Measurements from ENCODE around the gene AFTPH.
A peak's percentile ranks its signal among the peaks of the same experiment; 100 is the strongest.

Gene AFTPH

GRCh38 chr2:64542071-64543007, 18.2 kb downstream of the AFTPH start:
- Histone ChIP-seq H3K27ac (ENCODE audit: low read depth, low read length) (no peak overlapping the region), H3K9me3 (ENCODE audit: control insufficient read depth, insufficient read depth, low read depth, low read length) (no peaks in the 10 kb centered on the region), H3K4me1 (ENCODE audit: control insufficient read depth, insufficient read depth, low read length) (peaks cover 16% of the 10 kb centered on the region)

GRCh38 chr2:64543008-64543697, 19.0 kb downstream of the AFTPH start:
- no peaks in the 10 kb centered on the region for H3K27me3 ChIP-seq (ENCODE audit: control insufficient read depth, insufficient read depth, low read length)
- no peaks in the 10 kb centered on the region for H3K36me3 ChIP-seq (ENCODE audit: control insufficient read depth, insufficient read depth, low read length)
- H3K4me1 ChIP-seq (ENCODE audit: control insufficient read depth, insufficient read depth, low read length), result peaks cover 16% of the 10 kb centered on the region
- no peaks in the 10 kb centered on the region for H3K9me3 ChIP-seq (ENCODE audit: control insufficient read depth, insufficient read depth, low read depth, low read length)
- H3K4me3 ChIP-seq (ENCODE audit: low read depth, low read length), result no peak overlapping the region
- no peak overlapping the region for H3K9ac ChIP-seq (ENCODE audit: low read length)
- H3K27ac ChIP-seq (ENCODE audit: low read depth, low read length), result no peak overlapping the region

More at GRCh38 chr2:64542071-64543007, 18.2 kb downstream of the AFTPH start:
- no peak overlapping the region for H3K4me3 ChIP-seq (ENCODE audit: low read depth, low read length)
- no peaks in the 10 kb centered on the region for H3K36me3 ChIP-seq (ENCODE audit: control insufficient read depth, insufficient read depth, low read length)
- H3K9ac ChIP-seq (ENCODE audit: low read length), result no peak overlapping the region
- no peaks in the 10 kb centered on the region for H3K27me3 ChIP-seq (ENCODE audit: control insufficient read depth, insufficient read depth, low read length)

GRCh38 chr2:64548761-64549160, 24.6 kb downstream of the AFTPH start:
- Histone ChIP-seq H3K36me3 (ENCODE audit: control insufficient read depth, insufficient read depth, low read length) (no peaks in the 10 kb centered on the region), H3K4me1 (ENCODE audit: control insufficient read depth, insufficient read depth, low read length) (no peaks in the 10 kb centered on the region), H3K27ac (ENCODE audit: low read depth, low read length) (no peak overlapping the region), H3K9me3 (ENCODE audit: control insufficient read depth, insufficient read depth, low read depth, low read length) (peaks cover 4% of the 10 kb centered on the region), H3K4me3 (ENCODE audit: low read depth, low read length) (no peak overlapping the region), H3K27me3 (ENCODE audit: control insufficient read depth, insufficient read depth, low read length) (no peaks in the 10 kb centered on the region), H3K9ac (ENCODE audit: low read length) (no peak overlapping the region)

GRCh38 chr2:64550042-64550441, 25.9 kb downstream of the AFTPH start:
- Histone ChIP-seq H3K27ac (ENCODE audit: low read depth, low read length) (no peak overlapping the region), H3K4me1 (ENCODE audit: control insufficient read depth, insufficient read depth, low read length) (no peaks in the 10 kb centered on the region; the same call in 1 of the 2 replicates), H3K4me3 (ENCODE audit: low read depth, low read length) (no peak overlapping the region), H3K9ac (ENCODE audit: low read length) (no peak overlapping the region), H3K27me3 (ENCODE audit: control insufficient read depth, insufficient read depth, low read length) (no peaks in the 10 kb centered on the region), H3K36me3 (ENCODE audit: control insufficient read depth, insufficient read depth, low read length) (no peaks in the 10 kb centered on the region), H3K9me3 (ENCODE audit: control insufficient read depth, insufficient read depth, low read depth, low read length) (peaks cover 4% of the 10 kb centered on the region)

GRCh38 chr2:64551851-64552250, 27.7 kb downstream of the AFTPH start:
- H3K9ac ChIP-seq (ENCODE audit: low read length), result no peak overlapping the region
- no peaks in the 10 kb centered on the region for H3K36me3 ChIP-seq (ENCODE audit: control insufficient read depth, insufficient read depth, low read length)
- peaks cover 4% of the 10 kb centered on the region for H3K9me3 ChIP-seq (ENCODE audit: control insufficient read depth, insufficient read depth, low read depth, low read length)
- H3K27me3 ChIP-seq (ENCODE audit: control insufficient read depth, insufficient read depth, low read length), result no peaks in the 10 kb centered on the region
- H3K4me3 ChIP-seq (ENCODE audit: low read depth, low read length), result no peak overlapping the region
- no peaks in the 10 kb centered on the region; the same call in none of the 2 replicates for H3K4me1 ChIP-seq (ENCODE audit: control insufficient read depth, insufficient read depth, low read length)
- no peak overlapping the region for H3K27ac ChIP-seq (ENCODE audit: low read depth, low read length)

GRCh38 chr2:64554117-64554516, 30.0 kb downstream of the AFTPH start:
- no peak overlapping the region for H3K4me3 ChIP-seq (ENCODE audit: low read depth, low read length)
- H3K4me1 ChIP-seq (ENCODE audit: control insufficient read depth, insufficient read depth, low read length), result no peaks in the 10 kb centered on the region; the same call in none of the 2 replicates
- H3K9ac ChIP-seq (ENCODE audit: low read length), result no peak overlapping the region
- H3K27me3 ChIP-seq (ENCODE audit: control insufficient read depth, insufficient read depth, low read length), result no peaks in the 10 kb centered on the region
- peaks cover 4% of the 10 kb centered on the region for H3K9me3 ChIP-seq (ENCODE audit: control insufficient read depth, insufficient read depth, low read depth, low read length)
- no peak overlapping the region for H3K27ac ChIP-seq (ENCODE audit: low read depth, low read length)
- no peaks in the 10 kb centered on the region for H3K36me3 ChIP-seq (ENCODE audit: control insufficient read depth, insufficient read depth, low read length)

GRCh38 chr2:64558445-64559081, 34.4 kb downstream of the AFTPH start:
- no peaks in the 10 kb centered on the region; the same call in none of the 2 replicates for H3K4me1 ChIP-seq (ENCODE audit: control insufficient read depth, insufficient read depth, low read length)
- no peak overlapping the region for H3K9ac ChIP-seq (ENCODE audit: low read length)
- no peaks in the 10 kb centered on the region for H3K27me3 ChIP-seq (ENCODE audit: control insufficient read depth, insufficient read depth, low read length)
- H3K27ac ChIP-seq (ENCODE audit: low read depth, low read length), result no peak overlapping the region
- no peaks in the 10 kb centered on the region for H3K36me3 ChIP-seq (ENCODE audit: control insufficient read depth, insufficient read depth, low read length)
- H3K9me3 ChIP-seq (ENCODE audit: control insufficient read depth, insufficient read depth, low read depth, low read length), result no peaks in the 10 kb centered on the region
- no peak overlapping the region for H3K4me3 ChIP-seq (ENCODE audit: low read depth, low read length)

- no peaks in the 10 kb centered on the region for H3K9me3 ChIP-seq (ENCODE audit: control insufficient read depth, insufficient read depth, low read depth, low read length)
- H3K9ac ChIP-seq (ENCODE audit: low read length), result no peak overlapping the region
- no peaks in the 10 kb centered on the region for H3K4me1 ChIP-seq (ENCODE audit: control insufficient read depth, insufficient read depth, low read length)
- H3K27me3 ChIP-seq (ENCODE audit: control insufficient read depth, insufficient read depth, low read length), result no peaks in the 10 kb centered on the region
- H3K36me3 ChIP-seq (ENCODE audit: control insufficient read depth, insufficient read depth, low read length), result no peaks in the 10 kb centered on the region
- H3K27ac ChIP-seq (ENCODE audit: low read depth, low read length), result no peak overlapping the region
- H3K4me3 ChIP-seq (ENCODE audit: low read depth, low read length), result no peak overlapping the region
Observed at GRCh38 chr2:64562148-64562784, 38.1 kb downstream of the AFTPH start.

- Histone ChIP-seq H3K4me3 (ENCODE audit: low read depth, low read length) (no peak overlapping the region), H3K27ac (ENCODE audit: low read depth, low read length) (no peak overlapping the region), H3K36me3 (ENCODE audit: control insufficient read depth, insufficient read depth, low read length) (no peaks in the 10 kb centered on the region), H3K9me3 (ENCODE audit: control insufficient read depth, insufficient read depth, low read depth, low read length) (no peaks in the 10 kb centered on the region), H3K9ac (ENCODE audit: low read length) (no peak overlapping the region), H3K27me3 (ENCODE audit: control insufficient read depth, insufficient read depth, low read length) (no peaks in the 10 kb centered on the region), H3K4me1 (ENCODE audit: control insufficient read depth, insufficient read depth, low read length) (no peaks in the 10 kb centered on the region)
Observed at GRCh38 chr2:64563436-64563938, 39.4 kb downstream of the AFTPH start.

GRCh38 chr2:64565949-64566710, 42.0 kb downstream of the AFTPH start:
- H3K27ac ChIP-seq (ENCODE audit: low read depth, low read length), result 0 out of 2 replicates have a peak overlapping the region, but pooled peaks have one; percentile 8
- H3K9ac ChIP-seq (ENCODE audit: low read length), result no peak overlapping the region
- H3K36me3 ChIP-seq (ENCODE audit: control insufficient read depth, insufficient read depth, low read length), result peaks cover 6% of the 10 kb centered on the region
- H3K4me1 ChIP-seq (ENCODE audit: control insufficient read depth, insufficient read depth, low read length), result no peaks in the 10 kb centered on the region
- H3K4me3 ChIP-seq (ENCODE audit: low read depth, low read length), result no peak overlapping the region
- no peaks in the 10 kb centered on the region for H3K27me3 ChIP-seq (ENCODE audit: control insufficient read depth, insufficient read depth, low read length)
- no peaks in the 10 kb centered on the region for H3K9me3 ChIP-seq (ENCODE audit: control insufficient read depth, insufficient read depth, low read depth, low read length)

Data from HUES6 (cell line).